ENCODE measurements around the gene MYEF2.

The MYEF2 gene

DNA sequence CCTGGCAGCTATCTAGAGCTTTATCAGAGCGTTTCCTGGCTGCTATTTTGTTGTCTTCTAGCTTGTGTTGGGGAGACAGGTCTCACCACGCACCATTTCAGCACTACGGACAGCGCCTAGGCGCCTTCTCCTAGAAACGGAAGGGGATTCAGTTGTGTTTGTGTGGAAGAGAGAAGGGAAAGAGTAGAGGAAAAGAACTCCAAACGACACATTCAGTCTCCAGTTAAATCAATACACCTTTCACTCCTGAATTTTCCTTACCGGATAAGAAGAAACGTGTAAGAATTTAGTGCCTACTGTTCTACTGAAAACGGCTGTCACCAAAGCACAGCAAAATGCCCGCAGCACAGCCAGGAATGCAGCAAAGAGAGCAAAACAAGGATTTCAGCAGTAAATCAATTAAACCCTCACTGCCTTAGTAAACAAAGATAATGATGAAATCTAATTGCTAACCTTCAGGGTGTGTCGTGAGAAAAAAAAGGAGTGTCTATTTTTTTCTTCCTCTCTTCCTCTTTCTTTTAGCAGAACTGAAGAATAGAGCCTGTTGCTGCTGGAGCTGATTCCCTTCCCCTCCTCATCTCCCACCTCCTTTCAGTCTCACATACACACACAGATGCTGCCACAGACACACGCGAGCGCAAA, 13.0 kb upstream of the MYEF2 start:
- TF ChIP-seq SIN3A (IDR thresholded peaks at IDR 0.05; ENCODE audit: borderline replicate concordance, insufficient read depth, low read length) (no peak), REST (IDR thresholded peaks at IDR 0.05; ENCODE audit: insufficient read depth in 1 of 2, low read depth in 2 of 2, low read length in 2 of 2) (peak; percentile 97 to 99), FOXP2 (optimal IDR thresholded peaks at IDR 0.05; ENCODE audit: borderline replicate concordance, extremely low read depth, extremely low read length, insufficient read depth) (no peak), POLR2AphosphoS5 (IDR thresholded peaks at IDR 0.05; ENCODE audit: low read depth, low read length) (no peak)

DNA sequence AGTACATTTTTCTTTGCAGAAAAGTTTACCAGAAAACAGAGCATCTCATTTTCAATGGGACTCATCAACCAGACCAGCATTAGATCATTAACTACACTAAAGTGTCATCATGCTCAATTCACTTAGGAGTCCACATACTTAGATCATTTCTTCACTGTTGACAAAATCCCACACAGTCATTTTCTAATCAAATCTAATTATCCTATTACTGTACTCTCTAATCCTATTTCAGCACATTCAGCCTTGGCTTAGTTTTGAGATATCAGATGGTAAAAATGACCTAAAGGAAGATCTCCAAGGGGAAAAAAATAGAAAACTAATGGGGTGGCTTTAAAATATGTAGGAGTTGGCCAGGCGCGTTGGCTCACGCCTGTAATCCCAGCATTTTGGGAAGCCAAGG, 8.2 kb upstream of the MYEF2 start:
- TF ChIP-seq POLR2AphosphoS5 (IDR thresholded peaks at IDR 0.05; ENCODE audit: low read depth, low read length) (no peak), TAF1 (IDR thresholded peaks at IDR 0.05; ENCODE audit: borderline replicate concordance, insufficient read depth, low read length) (no peak), FOXP2 (optimal IDR thresholded peaks at IDR 0.05; ENCODE audit: borderline replicate concordance, extremely low read depth, extremely low read length, insufficient read depth) (no peak), SIN3A (IDR thresholded peaks at IDR 0.05; ENCODE audit: borderline replicate concordance, insufficient read depth, low read length) (no peak), REST (IDR thresholded peaks at IDR 0.05; ENCODE audit: insufficient read depth in 1 of 2, low read depth in 2 of 2, low read length in 2 of 2) (no peak)

DNA sequence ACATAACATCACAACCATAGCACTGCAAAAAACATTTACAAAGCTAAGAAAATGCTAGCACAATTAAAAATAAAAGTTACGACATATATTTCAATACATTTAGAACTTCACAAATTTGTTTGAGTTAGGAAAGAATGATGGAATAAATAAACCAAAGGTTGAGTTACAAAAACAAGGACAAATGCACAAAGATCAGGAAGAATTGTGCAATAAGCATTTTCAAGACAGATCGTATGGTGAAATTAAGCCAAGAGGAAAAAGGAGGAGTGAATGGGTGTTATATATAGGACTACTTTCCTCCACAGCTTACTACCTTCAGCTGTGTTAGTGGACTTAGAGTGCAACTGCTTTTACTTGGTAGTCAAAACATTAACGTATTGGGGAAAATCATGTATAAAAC, 7.4 kb upstream of the MYEF2 start:
- TF ChIP-seq POLR2AphosphoS5 (IDR thresholded peaks at IDR 0.05; ENCODE audit: low read depth, low read length) (no peak), TAF1 (IDR thresholded peaks at IDR 0.05; ENCODE audit: borderline replicate concordance, insufficient read depth, low read length) (no peak), REST (IDR thresholded peaks at IDR 0.05; ENCODE audit: insufficient read depth in 1 of 2, low read depth in 2 of 2, low read length in 2 of 2) (no peak), SIN3A (IDR thresholded peaks at IDR 0.05; ENCODE audit: borderline replicate concordance, insufficient read depth, low read length) (no peak), FOXP2 (optimal IDR thresholded peaks at IDR 0.05; ENCODE audit: borderline replicate concordance, extremely low read depth, extremely low read length, insufficient read depth) (no peak)

DNA sequence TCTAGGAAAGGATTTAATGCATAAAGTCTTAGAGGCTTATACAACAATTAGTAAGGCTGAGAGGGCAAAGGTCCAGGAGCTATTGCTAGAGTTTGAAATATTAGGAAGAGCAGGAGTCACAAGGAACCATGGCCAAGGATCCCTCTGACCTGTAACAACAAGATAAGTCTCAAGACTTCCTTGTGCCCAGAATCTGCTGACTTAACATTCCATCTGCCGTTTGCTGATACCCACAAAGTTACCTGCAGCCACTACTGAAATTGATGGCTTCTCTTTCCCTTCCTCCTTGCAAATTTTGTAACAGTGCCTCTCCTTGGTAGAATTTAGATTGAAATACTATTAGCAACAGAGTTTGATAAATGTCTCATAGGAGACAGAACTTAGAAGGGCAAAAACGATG, 4.7 kb upstream of the MYEF2 start:
- no peak for TF ChIP-seq REST (IDR thresholded peaks at IDR 0.05; ENCODE audit: insufficient read depth in 1 of 2, low read depth in 2 of 2, low read length in 2 of 2)
- TF ChIP-seq SIN3A (IDR thresholded peaks at IDR 0.05; ENCODE audit: borderline replicate concordance, insufficient read depth, low read length): no peak
- TF ChIP-seq FOXP2 (optimal IDR thresholded peaks at IDR 0.05; ENCODE audit: borderline replicate concordance, extremely low read depth, extremely low read length, insufficient read depth): no peak
- TF ChIP-seq POLR2AphosphoS5 (IDR thresholded peaks at IDR 0.05; ENCODE audit: low read depth, low read length): no peak
- TF ChIP-seq TAF1 (IDR thresholded peaks at IDR 0.05; ENCODE audit: borderline replicate concordance, insufficient read depth, low read length): no peak

DNA sequence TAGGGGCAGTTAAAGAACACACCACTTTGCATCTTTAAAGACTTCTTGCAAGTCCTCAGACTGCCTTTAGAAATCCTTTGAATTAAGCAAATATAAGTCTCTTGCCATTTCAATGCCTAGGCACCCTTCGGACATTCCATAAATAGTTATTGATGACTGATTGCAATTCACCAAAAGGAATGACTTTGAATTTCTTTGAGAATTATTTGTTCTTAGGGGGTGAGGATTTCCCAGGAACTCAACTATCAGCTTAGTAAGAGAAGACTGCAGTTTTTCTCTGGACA, 495 bp upstream of the MYEF2 start:
- no peak for TF ChIP-seq SIN3A (IDR thresholded peaks at IDR 0.05; ENCODE audit: borderline replicate concordance, insufficient read depth, low read length)
- TF ChIP-seq TAF1 (IDR thresholded peaks at IDR 0.05; ENCODE audit: borderline replicate concordance, insufficient read depth, low read length): no peak
- no peak for TF ChIP-seq REST (IDR thresholded peaks at IDR 0.05; ENCODE audit: insufficient read depth in 1 of 2, low read depth in 2 of 2, low read length in 2 of 2)
- no peak for TF ChIP-seq POLR2AphosphoS5 (IDR thresholded peaks at IDR 0.05; ENCODE audit: low read depth, low read length)
- no peak for TF ChIP-seq FOXP2 (optimal IDR thresholded peaks at IDR 0.05; ENCODE audit: borderline replicate concordance, extremely low read depth, extremely low read length, insufficient read depth)

Measured in PFSK-1 (cell line).